Stimulated activated CD8-positive, alpha-beta memory T cell treated with anti-CD3 and anti-CD28 coated beads, Interleukin-15, amount 100 ng/mL, for 1 hour (primary cell): ENCODE results near the gene ATG101.

Source experiments
- DNase-seq: peaks from one replicate; pipeline ENCODE4 v3.0.0-alpha.2; 2020; ENCODE audit warnings: low read depth

ATG101 gene

DNA sequence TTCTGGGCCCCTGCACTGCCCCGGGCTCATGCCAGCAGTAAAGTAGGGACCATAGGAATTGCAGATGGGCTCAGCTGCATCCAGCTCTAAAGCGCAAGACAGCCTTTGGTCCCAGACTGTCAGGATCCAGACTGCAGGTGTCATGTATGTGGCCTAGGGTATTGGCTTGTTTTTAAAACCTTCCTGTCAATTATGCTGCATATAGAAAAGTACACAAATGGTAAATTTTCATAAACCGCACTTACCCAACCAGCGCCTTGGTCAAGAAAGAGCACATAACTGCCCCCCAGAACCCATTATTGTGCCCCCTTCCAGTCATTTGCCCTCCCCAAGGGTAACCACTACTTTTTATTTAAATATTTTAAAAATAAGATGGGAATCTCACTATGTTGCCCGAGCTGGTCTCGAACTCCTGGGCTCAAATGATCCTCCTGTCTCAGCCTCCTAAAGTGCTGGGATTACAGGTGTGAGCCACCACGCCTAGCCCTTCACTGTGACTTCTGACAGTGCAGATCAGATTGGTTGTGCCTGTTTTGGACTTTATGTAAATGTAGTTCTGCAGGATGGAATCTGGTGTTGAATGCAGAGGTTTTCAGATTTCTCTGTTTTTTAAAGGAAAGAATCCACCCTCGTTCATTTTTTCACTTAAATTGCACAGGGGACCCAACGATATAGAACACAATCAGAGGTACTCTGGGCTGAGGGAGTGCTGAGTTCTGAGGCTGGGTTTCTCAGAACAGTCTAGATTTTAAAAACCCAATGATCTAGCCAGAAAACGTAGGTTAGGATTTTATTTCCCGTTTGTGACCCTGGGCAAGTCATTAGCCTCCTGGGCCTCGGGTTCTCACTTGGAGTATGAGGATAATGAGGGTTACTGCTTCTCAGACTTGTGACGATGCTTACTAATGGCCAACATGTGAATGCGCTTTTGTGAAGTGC, 11.9 kb upstream of the ATG101 start:
- no peak for DNase-seq

DNA sequence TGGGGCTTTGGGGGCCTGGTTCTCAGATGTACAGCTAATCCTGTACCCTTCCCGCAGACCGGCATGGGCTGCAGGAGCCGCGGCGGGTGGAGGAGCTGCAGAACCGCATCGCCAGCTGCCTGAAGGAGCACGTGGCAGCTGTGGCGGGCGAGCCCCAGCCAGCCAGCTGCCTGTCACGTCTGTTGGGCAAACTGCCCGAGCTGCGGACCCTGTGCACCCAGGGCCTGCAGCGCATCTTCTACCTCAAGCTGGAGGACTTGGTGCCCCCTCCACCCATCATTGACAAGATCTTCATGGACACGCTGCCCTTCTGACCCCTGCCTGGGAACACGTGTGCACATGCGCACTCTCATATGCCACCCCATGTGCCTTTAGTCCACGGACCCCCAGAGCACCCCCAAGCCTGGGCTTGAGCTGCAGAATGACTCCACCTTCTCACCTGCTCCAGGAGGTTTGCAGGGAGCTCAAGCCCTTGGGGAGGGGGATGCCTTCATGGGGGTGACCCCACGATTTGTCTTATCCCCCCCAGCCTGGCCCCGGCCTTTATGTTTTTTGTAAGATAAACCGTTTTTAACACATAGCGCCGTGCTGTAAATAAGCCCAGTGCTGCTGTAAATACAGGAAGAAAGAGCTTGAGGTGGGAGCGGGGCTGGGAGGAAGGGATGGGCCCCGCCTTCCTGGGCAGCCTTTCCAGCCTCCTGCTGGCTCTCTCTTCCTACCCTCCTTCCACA, 11.0 kb upstream of the ATG101 start:
- no peak for DNase-seq

DNA sequence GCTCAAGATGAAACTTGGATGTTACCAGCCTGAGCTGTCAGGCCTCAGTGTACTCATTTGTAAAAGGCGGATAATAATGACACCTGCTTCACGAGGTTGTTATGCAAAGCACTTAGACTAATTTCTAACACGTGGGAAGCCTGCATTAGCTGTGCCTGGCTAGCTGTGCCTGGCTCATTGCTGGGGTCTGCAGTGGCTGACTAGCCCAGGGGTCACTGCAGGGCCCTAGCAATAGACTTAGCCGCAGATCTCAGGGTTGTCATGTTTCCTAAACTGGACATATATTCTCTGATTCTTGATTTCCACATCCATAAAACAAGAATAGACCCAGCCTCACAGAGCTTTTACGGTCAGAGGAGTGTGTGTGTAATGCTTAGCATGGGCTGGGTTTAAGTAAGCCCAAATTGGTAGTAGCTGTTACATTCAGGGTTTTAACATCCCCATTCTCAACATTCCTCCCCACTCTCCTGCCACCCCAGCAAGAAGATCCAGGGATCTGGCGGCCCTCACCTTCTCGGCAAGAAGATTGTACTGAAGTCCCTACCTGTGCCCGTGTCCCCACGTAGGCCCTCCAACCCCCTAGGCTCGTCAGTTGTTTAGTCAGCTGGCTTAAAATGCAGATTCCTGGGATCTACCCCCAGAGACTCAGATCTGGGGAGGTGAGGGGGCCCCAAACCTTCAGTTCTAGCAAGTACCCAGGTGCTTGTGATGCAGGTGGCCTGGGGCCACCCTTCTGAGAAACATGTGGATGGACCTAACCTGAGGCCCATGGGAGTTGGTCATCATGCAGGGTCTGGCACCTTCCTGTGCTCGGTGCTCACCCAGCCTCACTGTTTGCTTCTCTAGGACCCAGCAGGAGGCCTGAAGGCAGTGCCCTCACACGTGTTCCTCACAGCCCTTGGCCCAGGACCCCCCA, 9.9 kb upstream of the ATG101 start:
- DNase-seq = peak; percentile 49

DNA sequence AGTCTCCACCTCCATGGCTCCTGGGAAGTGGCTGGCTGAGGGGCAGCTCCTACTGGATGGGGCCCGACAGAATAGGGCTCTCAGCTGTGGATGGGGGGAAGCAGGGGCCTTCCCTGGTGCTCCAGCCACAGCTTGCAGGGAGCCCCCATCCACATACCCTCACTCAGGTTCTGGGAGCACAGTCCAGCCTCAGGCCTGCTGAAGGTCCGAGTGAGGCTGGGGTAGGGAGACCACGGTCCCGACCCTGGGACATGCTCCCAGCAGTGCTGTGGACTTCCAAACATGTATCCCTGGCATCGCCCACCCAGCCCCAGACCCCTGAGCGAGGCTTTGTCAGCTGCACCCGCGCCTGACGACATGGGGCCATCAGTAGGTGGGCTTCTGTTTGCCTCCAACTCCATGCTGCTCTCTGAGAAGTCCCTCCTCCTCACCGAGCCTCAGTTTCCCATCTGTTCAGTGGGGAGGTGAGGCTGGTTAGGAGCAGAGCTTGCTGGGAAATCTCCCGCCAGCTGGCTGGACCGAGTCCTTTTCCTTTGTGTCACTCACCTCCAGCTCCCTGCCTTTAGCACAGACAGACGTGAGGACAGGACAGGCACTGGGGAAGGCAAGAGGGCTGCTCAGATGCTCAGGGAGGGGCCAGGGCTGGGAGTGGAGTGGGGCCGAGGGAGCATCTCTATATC, 9.1 kb upstream of the ATG101 start:
- peak; percentile 42 for DNase-seq

DNA sequence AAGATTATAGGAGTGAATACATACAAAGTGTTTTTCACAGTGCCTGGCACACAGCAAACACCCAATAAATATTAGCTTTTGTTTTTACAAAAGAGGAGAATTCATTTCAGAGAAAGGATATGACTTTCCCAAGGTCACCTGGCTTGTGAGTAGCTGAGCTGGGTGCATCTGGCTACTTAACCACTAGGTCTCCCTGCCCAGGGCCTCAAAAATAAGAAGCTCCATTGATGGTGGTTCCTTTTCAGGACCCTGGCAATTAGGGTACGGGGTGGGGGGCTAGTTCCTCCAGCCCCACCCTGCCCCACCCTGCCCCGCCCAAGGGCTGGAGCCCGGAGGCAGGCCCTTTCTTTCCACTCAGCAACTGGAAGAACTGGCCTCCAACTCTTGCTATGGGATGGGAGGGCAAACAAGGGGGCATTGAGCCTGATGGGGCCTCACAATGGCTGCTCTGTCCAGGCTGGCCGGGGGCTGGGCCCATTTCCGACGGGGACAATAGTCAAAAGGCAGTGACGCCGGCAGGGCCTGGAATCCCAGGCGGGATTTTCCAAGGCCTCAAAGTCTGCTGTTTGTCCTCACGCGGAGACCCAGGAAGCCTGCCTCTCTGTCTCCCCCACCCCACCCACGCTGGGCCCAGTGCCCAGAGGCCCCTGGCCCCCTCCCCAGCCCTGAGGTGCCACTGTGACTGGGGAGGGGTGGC, 8.2 kb upstream of the ATG101 start:
- no peak for DNase-seq

DNA sequence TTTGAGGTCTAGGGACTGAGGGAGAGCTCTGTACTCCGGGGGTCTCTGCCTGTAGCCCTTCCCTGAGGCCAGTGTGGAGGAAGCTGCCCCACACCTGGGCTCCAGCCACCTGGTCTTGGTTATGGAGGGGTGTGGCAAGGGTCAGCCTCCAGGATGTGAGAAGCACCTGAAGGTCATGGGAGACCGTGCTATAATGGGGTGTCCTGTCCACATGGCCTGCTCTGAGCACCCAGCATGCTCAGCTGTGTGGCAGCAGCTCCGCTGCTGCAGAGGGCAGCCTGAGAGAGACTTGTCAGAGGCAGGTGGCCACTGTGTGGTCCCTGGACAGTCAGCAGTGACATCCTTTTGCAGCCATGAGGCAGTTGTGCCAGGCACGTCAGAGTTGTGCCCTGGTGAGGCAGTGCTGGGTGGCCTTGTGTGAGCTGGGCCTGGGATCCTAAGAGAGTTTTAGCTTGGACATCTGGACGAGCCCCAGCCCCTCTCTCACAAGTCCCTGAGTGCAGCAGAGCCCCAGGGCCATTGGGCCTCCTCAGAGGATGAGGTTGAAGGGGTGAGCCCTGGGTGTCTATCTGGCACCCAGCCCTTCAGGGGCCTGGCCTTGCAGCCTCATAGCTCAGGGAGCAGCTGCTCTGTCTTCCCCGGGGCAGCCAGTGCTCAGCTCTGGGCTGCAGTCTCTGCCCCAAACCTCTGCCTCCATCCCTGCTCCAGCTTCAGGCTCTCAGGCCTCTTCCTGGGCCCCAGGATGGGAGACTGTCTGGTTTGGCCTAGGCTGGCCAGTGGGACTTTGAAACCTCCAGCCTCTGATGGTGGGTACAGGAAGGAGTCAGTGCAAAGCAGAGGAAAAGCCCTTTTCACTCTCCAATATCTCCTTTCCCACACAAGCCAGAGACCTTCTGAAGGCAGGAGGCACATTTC, 7.4 kb upstream of the ATG101 start:
- no peak for DNase-seq

DNA sequence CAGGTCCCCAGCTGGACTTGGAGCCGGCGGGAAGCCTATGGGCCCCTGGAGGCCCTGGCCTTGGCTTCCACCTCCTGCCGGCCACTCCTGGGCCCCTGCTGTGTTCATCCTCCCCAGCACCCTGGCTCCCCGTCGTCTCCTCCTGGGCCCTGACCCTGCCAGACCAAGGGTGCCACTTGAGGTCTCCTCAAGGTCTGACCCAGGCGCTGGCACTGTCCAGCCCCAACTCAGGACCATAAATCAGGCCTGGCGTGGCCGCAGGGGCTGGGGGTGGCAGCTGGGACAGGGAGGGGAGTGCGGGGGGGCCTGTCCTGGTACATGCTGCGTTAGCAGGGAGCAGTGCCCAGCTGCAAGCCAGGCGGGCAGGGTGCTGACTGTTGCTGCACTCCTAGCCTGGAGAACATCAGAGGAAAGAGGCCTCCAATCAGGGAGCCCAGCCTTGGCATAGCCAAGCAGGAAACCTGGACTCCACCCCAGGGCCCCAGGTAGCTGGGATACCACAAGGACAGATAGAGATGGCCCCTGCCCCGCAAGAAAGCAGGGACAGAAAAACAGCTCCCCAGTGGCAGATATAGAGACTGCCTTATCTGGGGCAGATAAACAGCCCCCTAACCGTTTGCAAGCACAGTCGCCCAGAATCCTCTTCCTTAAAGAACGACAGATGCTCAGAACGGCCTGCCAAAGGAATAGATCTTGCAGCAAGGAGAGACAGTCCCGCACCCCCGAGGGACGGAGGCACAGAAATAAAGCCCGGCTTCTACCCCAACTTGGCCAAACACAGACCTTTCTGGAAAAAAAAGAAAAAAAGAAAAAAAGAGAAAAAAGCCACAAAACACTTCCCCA, 6.5 kb upstream of the ATG101 start:
- DNase-seq = no peak

DNA sequence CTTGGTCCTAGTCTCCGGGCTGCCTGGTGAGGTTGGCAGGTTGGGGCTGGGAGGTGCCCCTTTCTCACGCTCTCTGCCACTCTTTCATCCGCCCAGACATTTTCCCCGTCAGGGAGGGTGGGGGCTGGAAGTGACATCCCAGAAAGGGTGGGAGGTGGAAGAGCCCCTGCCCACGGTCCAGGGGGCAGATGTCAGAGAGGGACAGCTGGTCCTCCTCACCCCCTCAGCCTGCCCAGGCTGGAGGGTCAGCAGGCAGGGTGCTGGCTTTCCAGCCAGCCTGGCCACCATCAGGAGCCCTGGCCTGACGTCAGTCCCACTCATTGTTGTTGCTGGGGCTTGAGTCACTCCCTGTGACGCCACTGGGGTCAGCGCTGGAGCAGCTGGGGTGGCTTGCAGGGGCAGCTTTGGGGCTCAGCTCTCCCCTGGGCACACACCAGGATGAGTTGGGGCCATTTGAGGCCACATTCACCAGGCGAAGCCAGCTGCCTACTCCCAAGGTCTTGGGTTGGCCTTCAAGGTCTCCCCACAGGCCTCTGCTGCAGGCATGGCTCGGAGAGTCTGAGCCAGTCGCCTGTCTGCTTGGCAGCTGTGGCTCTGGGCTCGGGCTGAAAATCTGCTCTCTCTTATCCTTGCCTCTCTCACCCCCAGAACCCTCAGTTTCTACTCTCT, 5.7 kb upstream of the ATG101 start:
- no peak for DNase-seq

DNA sequence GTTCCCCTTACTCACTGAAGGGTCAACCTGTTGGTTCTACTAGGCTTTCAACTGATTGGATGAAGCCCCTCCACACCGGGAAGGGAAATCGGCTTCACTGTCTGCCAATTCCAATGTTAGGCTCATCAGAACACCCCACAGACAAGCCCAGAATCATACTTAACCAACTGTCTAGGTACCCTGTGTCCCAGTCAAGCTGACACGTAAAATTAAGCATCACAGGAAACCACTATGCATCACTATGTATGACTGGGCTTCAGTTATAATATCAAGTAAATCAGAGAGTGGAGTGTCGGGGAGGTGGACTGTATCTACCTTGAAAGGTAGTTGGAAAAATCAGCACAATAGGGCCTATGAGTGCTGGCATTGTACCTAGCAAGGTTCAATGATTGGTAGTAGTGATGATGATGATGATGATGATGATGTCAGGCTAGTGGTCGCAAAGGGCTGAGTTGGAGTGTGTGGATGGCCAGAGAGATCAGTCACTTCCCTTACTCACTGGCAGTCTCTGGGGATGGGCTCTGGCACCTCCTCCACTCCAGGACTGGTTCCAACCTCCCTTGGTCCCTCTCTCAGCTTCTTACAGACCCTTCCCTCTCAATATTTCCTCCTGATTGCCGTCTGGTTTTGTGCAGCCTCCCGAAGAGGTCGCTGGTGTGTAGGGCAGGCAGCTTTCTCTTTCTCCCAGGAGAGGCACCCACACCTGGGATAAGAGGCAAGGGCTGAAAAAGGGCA, 3.3 kb upstream of the ATG101 start:
- DNase-seq = no peak

DNA sequence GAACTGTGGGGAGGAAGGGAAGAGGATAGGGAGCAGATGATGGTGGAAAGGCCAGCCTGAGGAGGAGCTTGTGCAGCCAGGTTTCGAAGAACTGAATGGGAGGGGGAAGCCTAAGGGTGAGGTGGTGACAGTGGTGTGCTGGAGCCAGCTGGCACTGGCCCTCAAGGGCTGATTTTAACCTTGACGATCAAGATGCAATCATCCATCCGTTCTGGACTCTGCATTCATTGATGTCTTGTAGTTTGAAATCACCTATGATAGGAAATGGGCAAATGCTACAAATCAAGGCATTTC, 2.8 kb upstream of the ATG101 start:
- no peak for DNase-seq

DNA sequence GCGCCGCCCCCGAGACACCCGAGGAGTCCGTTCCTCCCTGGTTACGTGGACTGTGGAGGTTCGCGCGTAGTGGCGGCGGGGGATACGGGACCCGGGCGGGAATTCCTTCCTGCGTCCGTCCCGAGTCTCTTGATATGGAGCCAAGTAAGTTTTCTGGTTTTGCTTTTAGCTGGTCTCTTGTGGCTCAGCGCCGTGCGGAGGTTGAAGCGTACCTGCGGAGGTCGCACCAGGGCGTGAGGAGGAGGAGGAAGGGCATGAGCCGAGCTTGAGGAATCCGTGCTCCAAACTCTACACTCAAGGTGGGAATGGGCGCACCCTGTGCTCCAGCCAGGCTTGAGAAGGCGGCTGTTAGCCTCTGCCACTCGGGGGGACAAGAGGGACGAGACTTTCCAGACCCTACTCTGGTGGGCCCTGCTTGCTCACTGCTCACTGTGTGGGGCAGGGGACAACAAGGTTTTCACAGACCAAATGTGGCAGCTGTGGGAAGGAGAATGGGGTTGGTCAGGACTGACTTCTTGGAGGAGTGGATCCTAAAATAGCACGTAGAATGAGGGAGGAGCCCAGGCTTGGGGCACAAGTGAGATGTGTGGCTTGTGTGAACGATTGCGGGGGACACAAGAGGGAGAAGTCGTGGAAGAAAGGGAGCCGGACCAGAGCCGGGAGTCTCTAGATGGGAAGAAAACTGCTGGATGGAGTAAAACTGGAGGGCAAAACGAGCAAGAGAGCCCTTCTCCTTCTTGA, 577 bp downstream of the ATG101 start:
- no peak for DNase-seq

DNA sequence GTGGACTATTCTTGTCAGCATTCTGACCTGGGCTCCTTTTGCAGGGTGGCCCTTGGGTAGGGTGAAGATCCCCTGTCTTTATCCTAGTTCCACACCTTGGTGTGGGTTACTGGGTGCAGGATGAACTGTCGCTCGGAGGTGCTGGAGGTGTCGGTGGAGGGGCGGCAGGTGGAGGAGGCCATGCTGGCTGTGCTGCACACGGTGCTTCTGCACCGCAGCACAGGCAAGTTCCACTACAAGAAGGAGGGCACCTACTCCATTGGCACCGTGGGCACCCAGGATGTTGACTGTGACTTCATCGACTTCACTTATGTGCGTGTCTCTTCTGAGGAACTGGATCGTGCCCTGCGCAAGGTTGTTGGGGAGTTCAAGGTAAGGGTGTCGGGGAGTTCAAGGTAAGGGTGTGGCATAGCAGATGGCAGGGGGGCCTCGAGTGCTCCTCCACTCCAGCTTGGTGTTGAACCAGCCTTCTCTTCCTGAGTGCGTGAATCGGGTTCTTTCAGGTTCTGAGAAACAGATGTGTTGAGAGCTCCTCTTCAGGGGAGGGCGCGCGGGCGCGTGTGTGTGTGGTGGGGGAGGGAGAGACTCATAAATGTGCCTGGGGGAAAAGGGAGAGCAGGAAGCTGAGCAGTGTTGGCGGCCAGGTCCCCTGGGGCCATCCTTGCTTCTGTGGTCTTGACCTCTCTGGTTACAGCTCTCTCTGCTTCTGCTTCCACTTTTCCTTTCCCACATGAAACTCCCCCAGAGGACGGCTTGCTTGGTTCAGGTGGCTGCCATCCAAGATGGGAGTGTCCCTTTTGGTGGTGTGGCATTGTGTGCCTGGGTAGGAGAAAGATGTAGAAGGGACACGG, 4.0 kb downstream of the ATG101 start:
- DNase-seq = no peak

DNA sequence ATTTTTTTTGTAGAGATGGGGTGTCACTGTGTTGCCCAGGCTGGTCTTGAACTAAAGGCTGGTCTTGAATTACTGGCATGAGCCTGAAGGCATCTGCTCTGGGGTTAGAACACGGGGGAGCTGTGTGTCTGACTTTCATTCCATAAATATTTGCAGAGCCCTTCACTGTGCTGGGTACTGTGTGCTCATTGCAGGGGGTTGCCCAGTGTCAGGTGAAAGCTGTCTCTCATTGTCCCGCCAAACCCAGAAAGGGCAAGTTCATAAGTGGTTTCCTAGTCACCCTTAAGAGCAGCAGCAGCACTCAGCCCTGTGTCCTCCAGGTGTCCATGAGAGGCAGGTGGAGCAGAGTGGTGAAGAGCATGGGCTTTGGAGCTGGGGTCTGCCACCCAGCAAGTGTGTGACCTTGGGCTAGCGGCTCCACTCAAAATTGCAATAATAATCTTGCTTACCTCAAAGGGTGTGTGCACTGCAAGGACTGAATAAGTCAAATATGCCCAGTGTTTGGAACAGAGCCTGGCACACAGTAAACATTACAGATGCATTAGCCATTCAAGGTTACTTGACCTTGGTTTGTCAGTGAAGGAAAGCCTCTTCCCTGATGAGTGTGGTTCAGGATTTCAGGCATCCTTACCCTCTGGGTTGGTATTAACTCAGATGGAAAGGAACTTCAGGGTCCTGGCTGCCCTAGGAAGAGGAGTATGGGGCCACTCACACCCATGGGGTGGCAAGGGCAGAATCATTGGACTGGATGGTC, 5.4 kb downstream of the ATG101 start:
- no peak for DNase-seq

DNA sequence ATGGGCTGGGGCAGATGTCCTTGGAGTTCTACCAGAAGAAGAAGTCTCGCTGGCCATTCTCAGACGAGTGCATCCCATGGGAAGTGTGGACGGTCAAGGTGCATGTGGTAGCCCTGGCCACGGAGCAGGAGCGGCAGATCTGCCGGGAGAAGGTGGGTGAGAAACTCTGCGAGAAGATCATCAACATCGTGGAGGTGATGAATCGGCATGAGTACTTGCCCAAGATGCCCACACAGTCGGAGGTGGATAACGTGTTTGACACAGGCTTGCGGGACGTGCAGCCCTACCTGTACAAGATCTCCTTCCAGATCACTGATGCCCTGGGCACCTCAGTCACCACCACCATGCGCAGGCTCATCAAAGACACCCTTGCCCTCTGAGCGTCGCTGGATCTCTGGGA, 7.0 kb downstream of the ATG101 start:
- no peak for DNase-seq

DNA sequence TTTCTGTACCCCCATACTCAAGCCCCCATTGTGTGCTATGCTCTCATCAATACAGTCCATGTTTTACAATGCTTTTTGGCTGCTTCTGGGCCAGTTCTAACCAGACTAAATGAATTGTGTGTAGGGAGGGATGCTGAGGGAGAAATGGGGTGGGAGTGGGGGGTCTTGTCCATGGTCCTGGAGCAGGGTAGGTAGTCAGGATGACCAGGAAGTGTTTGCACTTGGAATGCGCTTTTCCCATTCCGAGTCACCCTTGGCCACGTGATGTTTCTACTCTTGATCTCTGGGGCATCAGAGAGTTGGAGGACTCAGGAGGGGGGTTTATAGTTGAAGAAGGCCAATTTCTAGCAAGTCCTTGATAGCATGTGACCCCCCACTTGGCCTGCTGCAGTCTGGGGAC, 8.5 kb downstream of the ATG101 start:
- no peak for DNase-seq
